Fibroblast of lung (primary cell): Measurements from ENCODE around the gene GPRASP3. TPM values are rescaled to one million over a fixed set of nuclear protein-coding genes. Genes with fewer than 3 reads are reported as not detected.
A peak's percentile ranks its signal among the peaks of the same experiment; 100 is the strongest.

Experiments used
- DNase-seq, 2 donors: peaks; one replicate each; pipeline versions ENCODE4 v3.0.0 to v3.0.0-alpha.2; 2010; ENCODE audit warnings: low read depth in 2 of 2
- H2AFZ ChIP-seq: 2 replicates; pipeline ENCODE4 v1.5.1; 2012; ENCODE audit warnings: low read length, control low read depth, inconsistent platforms
- H3K27ac ChIP-seq: 2 replicates; pipeline ENCODE4 v1.5.1; 2011; ENCODE audit warnings: low read length, control low read depth; ENCODE audit not compliant: insufficient read depth
- H3K27me3 ChIP-seq: 2 replicates; pipeline ENCODE4 v1.5.1; 2011; ENCODE audit warnings: mild to moderate bottlenecking, low read length; ENCODE audit not compliant: control insufficient read depth, insufficient read depth
- H3K36me3 ChIP-seq: 2 replicates; pipeline ENCODE4 v1.5.1; 2011; ENCODE audit warnings: low read length; ENCODE audit not compliant: control insufficient read depth, insufficient read depth
- H3K4me1 ChIP-seq: 2 replicates; pipeline ENCODE4 v1.5.1; 2011; ENCODE audit warnings: low read length; ENCODE audit not compliant: control insufficient read depth, insufficient read depth; ENCODE audit errors: extremely low read depth
- H3K4me2 ChIP-seq: 2 replicates; pipeline ENCODE4 v1.5.1; 2011; ENCODE audit warnings: low read length, control low read depth; ENCODE audit not compliant: insufficient read depth; ENCODE audit errors: extremely low read depth
- H3K4me3 ChIP-seq, 4 experiments: fragments of 200-600 bp in 1 of 4; sonication (generic) in 1 of 4; replicated peaks in 1 of 4; 2 replicates each; pipeline ENCODE4 v1.5.1; 2011 to 2016; ENCODE audit warnings: low read length in 4 of 4, low read depth in 3 of 4, mild to moderate bottlenecking in 3 of 4, control low read depth in 2 of 4, inconsistent platforms in 1 of 4, mixed read lengths in 1 of 4; ENCODE audit not compliant: insufficient read depth in 1 of 4; ENCODE audit errors: control extremely low read depth in 1 of 4
- H3K79me2 ChIP-seq: 2 replicates; pipeline ENCODE4 v1.5.1; 2012; ENCODE audit warnings: mild to moderate bottlenecking, low read length, inconsistent platforms; ENCODE audit not compliant: control insufficient read depth, insufficient read depth
- H3K9ac ChIP-seq: 2 replicates; pipeline ENCODE4 v1.5.1; 2011; ENCODE audit warnings: mild to moderate bottlenecking, low read length, control low read depth; ENCODE audit not compliant: insufficient read depth
- H3K9me3 ChIP-seq: 2 replicates; pipeline ENCODE4 v1.5.1; 2012; ENCODE audit warnings: low read depth, low read length; ENCODE audit not compliant: control insufficient read depth, insufficient read depth
- H4K20me1 ChIP-seq: 2 replicates; pipeline ENCODE4 v1.5.1; 2011; ENCODE audit warnings: low read length; ENCODE audit not compliant: control insufficient read depth, insufficient read depth; ENCODE audit errors: extremely low read depth
- EZH2 ChIP-seq: IDR thresholded peaks from 2 replicates; pipeline ENCODE4 v1.5.1; 2012; ENCODE audit warnings: low read length, control low read depth, mild to moderate bottlenecking; ENCODE audit errors: missing control alignments
- polyA plus RNA-seq, 2 donors: library from polyadenylated mRNA; depleted of rRNA in 1 of 2; stranded (reverse) in 1 of 2; unstranded in 1 of 2; fragments of >200 nt; gene quantifications; 2 replicates each; pipeline ENCODE4 v1.2.1, GENCODE V29; 2011 to 2012; ENCODE audit warnings: missing spikeins in 1 of 2
- total RNA-seq: library from RNA; depleted of rRNA; stranded (reverse); fragments of >200 nt; gene quantifications from 2 replicates; pipeline ENCODE4 v1.2.1, GENCODE V29; 2014
- TF ChIP-seq, protein P1 (sequence below), 2 donors: IDR thresholded peaks in 1 of 2; conservative IDR thresholded peaks in 1 of 2; 1 replicate in 1 of 2; 2 replicates in 1 of 2; pipeline ENCODE4 v1.5.1; 2011 to 2012; ENCODE audit warnings: low read length in 2 of 2, control low read depth in 1 of 2, inconsistent platforms in 1 of 2, low read depth in 1 of 2, mild to moderate bottlenecking in 1 of 2

The GPRASP3 gene
- total and polyA plus RNA-seq, 2 donors (not counting 1 experiment from before 2014, with no cell fraction given): 7.3 to 9.7 TPM

DNA sequence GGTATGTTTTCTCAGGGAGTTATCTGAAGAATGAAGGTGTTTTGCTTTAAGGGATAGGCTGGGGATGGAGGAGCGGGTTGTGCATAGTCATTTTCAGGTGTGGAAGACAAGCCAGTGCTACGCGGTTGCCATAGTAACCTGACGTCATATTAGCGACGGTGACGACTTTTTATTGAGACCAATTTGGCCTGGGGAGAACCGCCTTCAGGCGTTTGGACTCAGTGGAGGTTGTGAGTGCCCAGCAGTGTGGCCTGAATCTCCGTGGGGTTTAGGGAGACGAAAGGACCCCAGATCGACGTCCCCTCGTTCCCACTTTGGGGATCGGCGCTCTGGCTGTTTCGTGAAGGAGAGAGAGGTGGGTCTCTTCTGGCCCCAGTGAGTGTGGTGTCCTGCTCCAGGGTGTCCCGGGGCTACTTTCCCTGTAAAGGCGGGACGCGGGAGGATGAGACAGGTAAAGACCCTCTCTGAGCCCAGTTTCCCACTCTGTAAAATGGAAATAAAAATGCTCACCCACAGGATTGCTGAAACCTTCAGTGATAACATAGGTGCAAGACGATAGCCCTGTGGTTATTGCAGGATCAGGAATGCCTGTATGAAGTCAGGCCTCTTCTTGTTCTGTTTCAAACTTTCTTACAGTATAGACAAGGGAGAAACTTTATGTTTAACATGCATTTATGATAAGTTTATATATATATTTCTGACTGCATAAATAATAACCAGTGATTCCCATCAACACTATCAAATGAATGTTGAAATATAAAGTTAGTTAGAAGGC lies 48.6 kb downstream of the GPRASP3 start:
- H4K20me1 ChIP-seq: no peaks in the 10 kb centered on the region
- H3K4me1 ChIP-seq: peaks cover 7% of the 10 kb centered on the region
- peaks cover 2% of the 10 kb centered on the region for H3K79me2 ChIP-seq
- peak overlapping the region; percentile 83 for H3K27ac ChIP-seq
- peak overlapping the region; percentile 50 to 93 (median 71) for H3K4me3 ChIP-seq
- peak overlapping the region; percentile 56 for H3K4me2 ChIP-seq
- H3K9ac ChIP-seq: peak overlapping the region; percentile 73
- no peaks in the 10 kb centered on the region for H3K36me3 ChIP-seq
- H2AFZ ChIP-seq: peak overlapping the region; percentile 65
- TF ChIP-seq, protein P1, sequence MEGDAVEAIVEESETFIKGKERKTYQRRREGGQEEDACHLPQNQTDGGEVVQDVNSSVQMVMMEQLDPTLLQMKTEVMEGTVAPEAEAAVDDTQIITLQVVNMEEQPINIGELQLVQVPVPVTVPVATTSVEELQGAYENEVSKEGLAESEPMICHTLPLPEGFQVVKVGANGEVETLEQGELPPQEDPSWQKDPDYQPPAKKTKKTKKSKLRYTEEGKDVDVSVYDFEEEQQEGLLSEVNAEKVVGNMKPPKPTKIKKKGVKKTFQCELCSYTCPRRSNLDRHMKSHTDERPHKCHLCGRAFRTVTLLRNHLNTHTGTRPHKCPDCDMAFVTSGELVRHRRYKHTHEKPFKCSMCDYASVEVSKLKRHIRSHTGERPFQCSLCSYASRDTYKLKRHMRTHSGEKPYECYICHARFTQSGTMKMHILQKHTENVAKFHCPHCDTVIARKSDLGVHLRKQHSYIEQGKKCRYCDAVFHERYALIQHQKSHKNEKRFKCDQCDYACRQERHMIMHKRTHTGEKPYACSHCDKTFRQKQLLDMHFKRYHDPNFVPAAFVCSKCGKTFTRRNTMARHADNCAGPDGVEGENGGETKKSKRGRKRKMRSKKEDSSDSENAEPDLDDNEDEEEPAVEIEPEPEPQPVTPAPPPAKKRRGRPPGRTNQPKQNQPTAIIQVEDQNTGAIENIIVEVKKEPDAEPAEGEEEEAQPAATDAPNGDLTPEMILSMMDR (conservative IDR thresholded peaks at IDR 0.05 in 1 of 2, IDR thresholded peaks at IDR 0.05 in 1 of 2; ENCODE audit: low read depth in 1 of 2, low read length in 2 of 2): no peak
- TF ChIP-seq EZH2: no peak
- H3K27me3 ChIP-seq: no peaks in the 10 kb centered on the region
- peak; percentile 85 to 89 for DNase-seq
- H3K9me3 ChIP-seq: no peaks in the 10 kb centered on the region

Other genes starting within 250 kb of the GPRASP3 start
- gene TCP11X2, start 248.9 kb upstream of the GPRASP3 start, total RNA-seq: not detected in 2 replicates
- not detected in 2 replicates for gene TCP11X2, start 248.9 kb upstream of the GPRASP3 start, polyA plus RNA-seq
- gene TMSB15A, start 204.0 kb upstream of the GPRASP3 start, total RNA-seq: 3.6 and 4.1 TPM in 2 replicates
- 18.1 and 36.0 TPM in 2 replicates for gene TMSB15A, start 204.0 kb upstream of the GPRASP3 start, polyA plus RNA-seq
- gene ARMCX5, start 121.2 kb upstream of the GPRASP3 start, total RNA-seq: 12.8 and 22.8 TPM in 2 replicates
- 12.9 and 13.9 TPM in 2 replicates for gene ARMCX5, start 121.2 kb upstream of the GPRASP3 start, polyA plus RNA-seq
- gene GPRASP1, start 69.3 kb upstream of the GPRASP3 start, total RNA-seq: 4.9 and 5.8 TPM in 2 replicates
- 1.6 and 1.7 TPM in 2 replicates for gene GPRASP1, start 69.3 kb upstream of the GPRASP3 start, polyA plus RNA-seq
- gene GPRASP2, start 8.3 kb upstream of the GPRASP3 start, total RNA-seq: 16.9 and 24.6 TPM in 2 replicates
- gene GPRASP2, start 8.3 kb upstream of the GPRASP3 start, polyA plus RNA-seq: 8.8 and 12.9 TPM in 2 replicates
- 0.26 and 0.33 TPM in 2 replicates for gene RAB40AL, start 216.5 kb downstream of the GPRASP3 start, total RNA-seq
- gene RAB40AL, start 216.5 kb downstream of the GPRASP3 start, polyA plus RNA-seq: 0.06 and 0.12 TPM in 2 replicates